ENCODE data around the gene SHROOM3.

SHROOM3 gene

DNA sequence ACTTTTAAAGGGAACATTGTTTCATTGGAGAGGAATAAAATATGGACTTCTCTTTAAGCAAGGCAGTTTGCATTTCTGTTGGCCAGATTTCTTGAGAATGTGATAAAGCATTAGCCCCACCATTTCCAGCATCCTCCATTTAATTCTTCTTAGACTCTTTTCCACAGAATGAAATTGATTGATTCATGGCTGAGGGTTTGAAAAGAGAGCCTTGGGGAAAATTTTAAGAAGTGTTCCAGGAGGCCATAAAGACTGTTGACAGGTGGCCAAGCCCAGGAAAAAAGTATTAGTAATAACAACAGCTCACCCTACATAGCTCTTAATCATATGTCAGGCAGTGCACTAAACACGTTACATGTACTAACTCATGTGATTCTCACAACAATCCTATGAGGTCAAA lies 53.4 kb downstream of the SHROOM3 start:
- DNase-seq (ENCODE audit: low read depth): no peak
- H3K4me3 ChIP-seq (ENCODE audit: low read depth, low read length): no peak overlapping the region
- TF ChIP-seq, protein P1, sequence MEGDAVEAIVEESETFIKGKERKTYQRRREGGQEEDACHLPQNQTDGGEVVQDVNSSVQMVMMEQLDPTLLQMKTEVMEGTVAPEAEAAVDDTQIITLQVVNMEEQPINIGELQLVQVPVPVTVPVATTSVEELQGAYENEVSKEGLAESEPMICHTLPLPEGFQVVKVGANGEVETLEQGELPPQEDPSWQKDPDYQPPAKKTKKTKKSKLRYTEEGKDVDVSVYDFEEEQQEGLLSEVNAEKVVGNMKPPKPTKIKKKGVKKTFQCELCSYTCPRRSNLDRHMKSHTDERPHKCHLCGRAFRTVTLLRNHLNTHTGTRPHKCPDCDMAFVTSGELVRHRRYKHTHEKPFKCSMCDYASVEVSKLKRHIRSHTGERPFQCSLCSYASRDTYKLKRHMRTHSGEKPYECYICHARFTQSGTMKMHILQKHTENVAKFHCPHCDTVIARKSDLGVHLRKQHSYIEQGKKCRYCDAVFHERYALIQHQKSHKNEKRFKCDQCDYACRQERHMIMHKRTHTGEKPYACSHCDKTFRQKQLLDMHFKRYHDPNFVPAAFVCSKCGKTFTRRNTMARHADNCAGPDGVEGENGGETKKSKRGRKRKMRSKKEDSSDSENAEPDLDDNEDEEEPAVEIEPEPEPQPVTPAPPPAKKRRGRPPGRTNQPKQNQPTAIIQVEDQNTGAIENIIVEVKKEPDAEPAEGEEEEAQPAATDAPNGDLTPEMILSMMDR (IDR thresholded peaks at IDR 0.05; ENCODE audit: low read depth, low read length): no peak
- TF ChIP-seq POLR2A (IDR thresholded peaks at IDR 0.05; ENCODE audit: extremely low read depth, insufficient read length) (no peak), MYC (IDR thresholded peaks at IDR 0.05; ENCODE audit: low read depth, low read length) (no peak)
- TF ChIP-seq, protein P2, sequence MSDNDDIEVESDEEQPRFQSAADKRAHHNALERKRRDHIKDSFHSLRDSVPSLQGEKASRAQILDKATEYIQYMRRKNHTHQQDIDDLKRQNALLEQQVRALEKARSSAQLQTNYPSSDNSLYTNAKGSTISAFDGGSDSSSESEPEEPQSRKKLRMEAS (IDR thresholded peaks at IDR 0.05; ENCODE audit: low read depth, low read length): no peak

DNA sequence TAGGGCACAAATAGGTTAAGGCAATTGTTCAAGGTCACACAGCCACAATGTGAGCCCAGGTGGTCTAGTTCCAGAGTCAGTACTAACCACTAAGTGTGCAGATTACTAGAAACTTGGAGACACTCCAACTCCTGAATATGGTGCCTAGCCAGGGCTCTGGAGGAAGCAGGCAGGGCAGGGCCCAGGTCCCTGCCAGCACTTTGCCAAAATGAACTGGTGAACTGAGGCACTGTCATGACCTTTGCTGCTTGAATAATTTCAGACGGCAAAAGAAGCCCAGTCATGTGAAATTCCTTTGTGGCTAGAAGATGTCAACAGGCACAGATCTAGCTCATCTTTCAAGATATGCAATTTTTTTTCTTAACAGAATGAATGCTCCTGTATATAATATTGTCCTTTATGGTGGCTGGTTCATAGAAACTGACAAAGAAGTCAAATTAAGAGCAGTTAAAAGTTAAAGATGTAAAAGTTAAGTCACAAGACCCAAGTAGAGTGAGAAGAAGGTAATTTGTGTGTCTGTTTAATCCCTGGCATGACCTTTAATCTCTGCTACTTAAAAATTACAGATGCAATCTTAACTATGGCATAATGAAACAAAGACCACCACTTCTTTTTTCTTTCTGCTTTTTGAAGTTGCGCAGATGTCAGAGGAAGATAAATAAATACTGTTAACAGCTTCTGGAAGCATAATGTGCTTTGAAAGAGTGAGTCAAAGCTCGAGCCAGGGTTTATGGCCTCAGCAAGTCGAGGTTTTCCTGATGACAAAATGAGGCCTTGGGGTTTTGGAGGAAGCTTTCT lies 54.1 kb downstream of the SHROOM3 start:
- H3K4me3 ChIP-seq (ENCODE audit: low read depth, low read length): no peak overlapping the region
- TF ChIP-seq MYC (IDR thresholded peaks at IDR 0.05; ENCODE audit: low read depth, low read length) (no peak), POLR2A (IDR thresholded peaks at IDR 0.05; ENCODE audit: extremely low read depth, insufficient read length) (no peak)
- TF ChIP-seq, protein P2 (IDR thresholded peaks at IDR 0.05; ENCODE audit: low read depth, low read length): no peak
- TF ChIP-seq, protein P1 (IDR thresholded peaks at IDR 0.05; ENCODE audit: low read depth, low read length): no peak
- DNase-seq (ENCODE audit: low read depth): no peak

DNA sequence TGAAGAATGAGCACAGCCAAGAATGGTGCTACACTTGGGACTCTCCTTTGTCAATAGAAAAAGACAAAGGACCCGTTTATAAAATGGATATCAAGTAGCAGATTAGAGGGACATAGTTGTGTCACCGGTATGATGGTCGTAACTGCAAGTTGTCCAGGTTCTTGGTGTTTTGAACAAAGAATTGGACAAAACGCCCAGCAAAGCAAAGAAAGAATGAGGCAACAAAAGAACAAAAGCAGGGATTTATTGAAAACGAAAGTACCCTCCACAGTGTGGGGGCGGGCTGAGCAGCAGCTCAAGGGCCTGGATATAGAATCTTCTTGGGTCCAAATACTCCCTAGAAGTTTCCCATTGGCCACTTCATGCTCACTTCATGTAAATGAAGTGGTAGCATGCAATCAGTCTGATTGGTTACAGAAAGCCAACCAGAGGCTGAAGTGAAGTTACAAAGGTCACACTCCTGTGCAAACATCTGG lies 54.7 kb downstream of the SHROOM3 start:
- no peak for DNase-seq (ENCODE audit: low read depth)
- H3K4me3 ChIP-seq (ENCODE audit: low read depth, low read length): no peak overlapping the region
- TF ChIP-seq MYC (IDR thresholded peaks at IDR 0.05; ENCODE audit: low read depth, low read length) (no peak), POLR2A (IDR thresholded peaks at IDR 0.05; ENCODE audit: extremely low read depth, insufficient read length) (no peak)
- TF ChIP-seq, protein P1 (IDR thresholded peaks at IDR 0.05; ENCODE audit: low read depth, low read length): no peak
- TF ChIP-seq, protein P2 (IDR thresholded peaks at IDR 0.05; ENCODE audit: low read depth, low read length): no peak

DNA sequence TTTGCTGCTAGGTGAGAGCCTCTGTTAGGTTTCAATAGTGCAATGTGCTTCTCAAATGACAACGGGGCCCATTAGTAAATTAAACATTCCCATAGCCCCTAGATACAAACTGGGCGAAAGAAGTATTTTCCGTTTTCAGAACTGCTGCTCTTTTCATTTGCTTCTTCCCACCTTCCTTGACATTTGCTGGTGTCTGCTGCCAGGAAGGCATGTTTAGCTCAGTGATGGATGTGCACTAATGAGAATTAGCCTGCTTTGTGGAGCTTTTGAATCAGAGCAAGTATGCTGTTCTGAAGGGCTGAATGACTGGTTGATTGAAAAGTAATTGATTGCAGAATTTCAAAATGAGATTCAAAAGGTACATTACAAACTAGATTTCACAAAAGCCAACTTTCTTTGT lies 57.0 kb downstream of the SHROOM3 start:
- H3K4me3 ChIP-seq (ENCODE audit: low read depth, low read length): no peak overlapping the region
- DNase-seq (ENCODE audit: low read depth): no peak
- TF ChIP-seq, protein P2 (IDR thresholded peaks at IDR 0.05; ENCODE audit: low read depth, low read length): no peak
- TF ChIP-seq MYC (IDR thresholded peaks at IDR 0.05; ENCODE audit: low read depth, low read length): no peak
- TF ChIP-seq POLR2A (IDR thresholded peaks at IDR 0.05; ENCODE audit: extremely low read depth, insufficient read length): no peak
- TF ChIP-seq, protein P1 (IDR thresholded peaks at IDR 0.05; ENCODE audit: low read depth, low read length): no peak

DNA sequence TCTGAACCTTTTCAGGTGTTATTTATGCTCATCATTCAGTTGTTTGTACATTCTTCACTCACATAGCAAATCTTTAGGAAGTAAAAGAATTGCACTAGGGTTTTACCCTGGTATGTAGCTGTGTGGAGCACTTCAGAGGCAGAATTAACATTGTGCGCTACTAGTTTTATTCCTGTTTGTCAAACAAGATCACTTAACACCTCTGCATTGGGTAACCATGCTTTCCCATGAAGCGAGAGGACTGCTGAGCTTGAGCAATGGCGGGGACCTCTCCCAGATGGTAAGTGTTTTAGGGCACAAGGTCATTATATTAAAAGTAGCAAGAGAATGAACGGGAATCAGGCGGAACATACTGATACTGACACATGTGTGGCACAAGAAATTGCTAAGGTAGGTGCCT lies 59.2 kb downstream of the SHROOM3 start:
- no peak for TF ChIP-seq MYC (IDR thresholded peaks at IDR 0.05; ENCODE audit: low read depth, low read length)
- TF ChIP-seq, protein P1 (IDR thresholded peaks at IDR 0.05; ENCODE audit: low read depth, low read length): no peak
- no peak for TF ChIP-seq POLR2A (IDR thresholded peaks at IDR 0.05; ENCODE audit: extremely low read depth, insufficient read length)
- TF ChIP-seq, protein P2 (IDR thresholded peaks at IDR 0.05; ENCODE audit: low read depth, low read length): no peak
- DNase-seq (ENCODE audit: low read depth): no peak
- H3K4me3 ChIP-seq (ENCODE audit: low read depth, low read length): no peak overlapping the region

All from NB4 (cell line).